Activated CD8-positive, alpha-beta memory T cell treated with anti-CD3 and anti-CD28 coated beads, Interleukin-2, amount 50 U/mL, for 24 hours (primary cell): ENCODE data around the gene TNFRSF8.
"Not testable (repeated sequence)": the region's sequence is repeated elsewhere in the genome, so short reads cannot be mapped to it uniquely, and the experiment has no call there.

Experiments
- DNase-seq: peaks from one replicate; pipeline ENCODE4 v3.0.0-alpha.2; 2020; ENCODE audit errors: extremely low read depth

The TNFRSF8 gene

GRCh38 chr1:12063141-12064072, at the start of gene TNFRSF8:
Gene TNFRSF8 (plus strand): TSS chr1:12063303. CDS start chr1:12063599, 296 bp downstream.
- DNase-seq, result no peak

- DNase-seq, result no peak
Observed at GRCh38 chr1:12014141-12014991, 48.7 kb upstream of the TNFRSF8 start.

GRCh38 chr1:12015001-12015491, 48.1 kb upstream of the TNFRSF8 start:
- DNase-seq, result no peak

GRCh38 chr1:12015499-12015898, 47.6 kb upstream of the TNFRSF8 start:
- no peak for DNase-seq

GRCh38 chr1:12016182-12016581, 46.9 kb upstream of the TNFRSF8 start:
- no peak for DNase-seq

GRCh38 chr1:12019858-12020509, 43.1 kb upstream of the TNFRSF8 start:
- DNase-seq, result no peak

GRCh38 chr1:12021616-12022015, 41.5 kb upstream of the TNFRSF8 start:
- no peak for DNase-seq

- DNase-seq, result no peak
Observed at GRCh38 chr1:12022036-12022435, 41.1 kb upstream of the TNFRSF8 start.

GRCh38 chr1:12026586-12026985, 36.5 kb upstream of the TNFRSF8 start:
- DNase-seq, result no peak

GRCh38 chr1:12028248-12028647, 34.9 kb upstream of the TNFRSF8 start:
- no peak for DNase-seq

- DNase-seq, result no peak
Observed at GRCh38 chr1:12028957-12029511, 34.1 kb upstream of the TNFRSF8 start.

GRCh38 chr1:12029720-12030339, 33.3 kb upstream of the TNFRSF8 start:
- no peak for DNase-seq

GRCh38 chr1:12031039-12031980, 31.8 kb upstream of the TNFRSF8 start:
- DNase-seq, result no peak

- no peak for DNase-seq
Observed at GRCh38 chr1:12032161-12032621, 30.9 kb upstream of the TNFRSF8 start.

- not testable (repeated sequence) for DNase-seq
Observed at GRCh38 chr1:12033441-12033840, 29.7 kb upstream of the TNFRSF8 start.

- no peak for DNase-seq
Observed at GRCh38 chr1:12034381-12034801, 28.7 kb upstream of the TNFRSF8 start.

GRCh38 chr1:12035312-12035711, 27.8 kb upstream of the TNFRSF8 start:
- DNase-seq, result no peak

GRCh38 chr1:12037486-12038355, 25.4 kb upstream of the TNFRSF8 start:
- DNase-seq, result no peak
